Mesothelial cell of epicardium (in vitro differentiated cells): ENCODE data around the gene RAPGEF1. TPM values are rescaled to one million over a fixed set of nuclear protein-coding genes. Genes with fewer than 3 reads are reported as not detected.

Experiments
- DNase-seq, 2 experiments: peaks; one replicate each; pipeline ENCODE4 v3.0.0; 2021; ENCODE audit warnings: low spot score in 2 of 2; ENCODE audit not compliant: unreplicated experiment in 2 of 2
- H3K27ac Mint-ChIP-seq: 2 replicates; pipeline ENCODE4 v1.8.0; 2021; ENCODE audit warnings: mixed read lengths
- H3K27me3 Mint-ChIP-seq: 2 replicates; pipeline ENCODE4 v1.8.0; 2021; ENCODE audit warnings: low read depth, mixed read lengths
- H3K36me3 Mint-ChIP-seq: 2 replicates; pipeline ENCODE4 v1.8.0; 2021; ENCODE audit warnings: mixed read lengths
- H3K4me1 Mint-ChIP-seq: 2 replicates; pipeline ENCODE4 v1.8.0; 2021; ENCODE audit warnings: mixed read lengths
- H3K4me3 Mint-ChIP-seq: 2 replicates; pipeline ENCODE4 v1.8.0; 2021; ENCODE audit warnings: mild to moderate bottlenecking, moderate library complexity, mixed read lengths
- H3K9me3 Mint-ChIP-seq: 2 replicates; pipeline ENCODE4 v1.8.0; 2021; ENCODE audit warnings: mixed read lengths
- CTCF ChIP-seq: fragments of 200-600 bp; sonication (generic); IDR thresholded peaks from one replicate; pipeline ENCODE4 v1.5.0; 2021; ENCODE audit warnings: antibody characterized with exemption; ENCODE audit not compliant: unreplicated experiment
- total RNA-seq: library from RNA; stranded (reverse); gene quantifications from 3 replicates; pipeline ENCODE4 v1.2.1, GENCODE V29; 2021

The RAPGEF1 gene
- total RNA-seq, 1 donor from 2014 or later: 50.4 TPM

- Mint-ChIP-seq H3K36me3 (peaks cover 13% of the 10 kb centered on the region), H3K9me3 (no peaks in the 10 kb centered on the region), H3K4me1 (no peaks in the 10 kb centered on the region), H3K27me3 (no peaks in the 10 kb centered on the region), H3K4me3 (no peak overlapping the region), H3K27ac (peak overlapping the region; percentile 21)
- DNase-seq: no peak
- TF ChIP-seq CTCF: no peak
Measured at GRCh38 chr9:131578021-131578420, 161.9 kb downstream of the RAPGEF1 start.

GRCh38 chr9:131577005-131578000 is 162.6 kb downstream of the RAPGEF1 start:
- Mint-ChIP-seq H3K9me3 (no peaks in the 10 kb centered on the region), H3K36me3 (peaks cover 16% of the 10 kb centered on the region), H3K4me1 (no peaks in the 10 kb centered on the region), H3K27ac (peak overlapping the region; percentile 54), H3K4me3 (no peak overlapping the region), H3K27me3 (no peaks in the 10 kb centered on the region)
- no peak for TF ChIP-seq CTCF
- no peak for DNase-seq

GRCh38 chr9:131575946-131576853 is 163.7 kb downstream of the RAPGEF1 start:
- Mint-ChIP-seq H3K4me1 (no peaks in the 10 kb centered on the region), H3K9me3 (no peaks in the 10 kb centered on the region), H3K27me3 (no peaks in the 10 kb centered on the region), H3K36me3 (peaks cover 16% of the 10 kb centered on the region), H3K4me3 (no peak overlapping the region), H3K27ac (no peak overlapping the region)
- no peak for DNase-seq
- no peak for TF ChIP-seq CTCF

GRCh38 chr9:131574730-131575640 is 164.9 kb downstream of the RAPGEF1 start:
- Mint-ChIP-seq H3K4me3 (no peak overlapping the region), H3K4me1 (no peaks in the 10 kb centered on the region), H3K36me3 (peaks cover 17% of the 10 kb centered on the region), H3K9me3 (no peaks in the 10 kb centered on the region), H3K27ac (no peak overlapping the region), H3K27me3 (no peaks in the 10 kb centered on the region)
- TF ChIP-seq CTCF: no peak
- no peak for DNase-seq

GRCh38 chr9:131567910-131568309 is 172.0 kb downstream of the RAPGEF1 start:
- Mint-ChIP-seq H3K27ac (no peak overlapping the region), H3K36me3 (peaks cover 20% of the 10 kb centered on the region)

More at GRCh38 chr9:131567910-131568309, 172.0 kb downstream of the RAPGEF1 start:
- Mint-ChIP-seq H3K27me3 (no peaks in the 10 kb centered on the region), H3K4me1 (no peaks in the 10 kb centered on the region), H3K9me3 (peaks cover 3% of the 10 kb centered on the region), H3K4me3 (no peak overlapping the region)
- no peak for DNase-seq
- TF ChIP-seq CTCF: no peak
